ENCODE measurements around the gene ABLIM2. TPM values are rescaled to one million over a fixed set of nuclear protein-coding genes. Genes with fewer than 3 reads are reported as not detected.

Gene ABLIM2
- total RNA-seq, 1 donor from 2014 or later = 3.5 TPM

DNA sequence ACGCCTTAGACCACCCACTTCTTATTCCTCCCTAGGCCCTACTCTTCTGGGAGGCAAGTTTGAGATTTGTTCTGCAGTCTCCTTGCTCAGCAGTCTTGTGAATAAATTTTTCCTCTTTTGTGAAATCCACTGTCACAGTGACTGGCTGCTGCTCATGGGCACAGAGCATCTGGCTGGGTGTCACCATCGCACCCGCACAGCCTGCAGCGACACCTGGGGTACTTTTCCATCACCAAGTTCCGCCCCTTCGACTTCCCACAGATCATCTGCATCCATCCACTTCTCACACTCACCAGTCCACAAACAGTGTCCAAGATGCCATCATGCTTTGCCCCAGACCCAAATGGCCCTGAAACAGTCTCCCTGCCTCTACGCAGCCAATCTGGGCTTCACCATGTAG is 182.6 kb downstream of the ABLIM2 start:
- Mint-ChIP-seq H3K27me3 (ENCODE audit: low read depth) (no peaks in the 10 kb centered on the region), H3K4me1 (peaks cover 49% of the 10 kb centered on the region), H3K4me3 (no peak overlapping the region), H3K9me3 (no peaks in the 10 kb centered on the region), H3K36me3 (no peaks in the 10 kb centered on the region), H3K27ac (no peak overlapping the region)
- TF ChIP-seq, protein P1, sequence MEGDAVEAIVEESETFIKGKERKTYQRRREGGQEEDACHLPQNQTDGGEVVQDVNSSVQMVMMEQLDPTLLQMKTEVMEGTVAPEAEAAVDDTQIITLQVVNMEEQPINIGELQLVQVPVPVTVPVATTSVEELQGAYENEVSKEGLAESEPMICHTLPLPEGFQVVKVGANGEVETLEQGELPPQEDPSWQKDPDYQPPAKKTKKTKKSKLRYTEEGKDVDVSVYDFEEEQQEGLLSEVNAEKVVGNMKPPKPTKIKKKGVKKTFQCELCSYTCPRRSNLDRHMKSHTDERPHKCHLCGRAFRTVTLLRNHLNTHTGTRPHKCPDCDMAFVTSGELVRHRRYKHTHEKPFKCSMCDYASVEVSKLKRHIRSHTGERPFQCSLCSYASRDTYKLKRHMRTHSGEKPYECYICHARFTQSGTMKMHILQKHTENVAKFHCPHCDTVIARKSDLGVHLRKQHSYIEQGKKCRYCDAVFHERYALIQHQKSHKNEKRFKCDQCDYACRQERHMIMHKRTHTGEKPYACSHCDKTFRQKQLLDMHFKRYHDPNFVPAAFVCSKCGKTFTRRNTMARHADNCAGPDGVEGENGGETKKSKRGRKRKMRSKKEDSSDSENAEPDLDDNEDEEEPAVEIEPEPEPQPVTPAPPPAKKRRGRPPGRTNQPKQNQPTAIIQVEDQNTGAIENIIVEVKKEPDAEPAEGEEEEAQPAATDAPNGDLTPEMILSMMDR (IDR thresholded peaks at IDR 0.05; ENCODE audit: unreplicated experiment) = no peak
- no peak for DNase-seq (ENCODE audit: low spot score in 2 of 2, unreplicated experiment in 2 of 2)

- no peak overlapping the region for H3K27ac Mint-ChIP-seq
- H3K4me3 Mint-ChIP-seq = no peak overlapping the region
- H3K4me1 Mint-ChIP-seq = peaks cover 57% of the 10 kb centered on the region
- no peaks in the 10 kb centered on the region for H3K9me3 Mint-ChIP-seq
- TF ChIP-seq, protein P1 (IDR thresholded peaks at IDR 0.05; ENCODE audit: unreplicated experiment) = no peak
- no peaks in the 10 kb centered on the region for H3K36me3 Mint-ChIP-seq
- H3K27me3 Mint-ChIP-seq (ENCODE audit: low read depth) = no peaks in the 10 kb centered on the region
- no peak for DNase-seq (ENCODE audit: low spot score in 2 of 2, unreplicated experiment in 2 of 2)
Measured at GRCh38 chr4:7974425-7974824, 184.2 kb downstream of the ABLIM2 start.

DNA sequence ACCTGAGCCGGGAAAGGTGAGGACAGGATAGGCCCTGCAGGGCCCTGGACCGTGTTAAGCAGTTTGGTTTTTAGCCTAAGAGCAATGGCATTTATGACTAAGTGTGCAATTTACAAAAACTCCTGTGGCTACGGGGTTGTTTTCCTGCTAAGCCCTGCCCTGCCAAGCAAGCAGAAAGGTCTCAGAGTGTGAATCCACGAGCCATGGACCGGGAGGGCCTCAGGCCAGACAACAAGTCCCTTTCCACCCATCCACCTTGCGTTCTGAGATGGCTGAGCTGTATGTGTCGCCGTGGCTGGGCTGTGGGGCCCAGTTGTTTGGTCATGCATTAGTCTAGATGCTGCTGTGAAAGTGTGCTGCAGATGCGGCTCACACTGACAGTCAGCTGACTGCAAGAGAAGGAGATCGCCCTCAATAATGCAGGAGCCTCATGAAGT is 185.1 kb downstream of the ABLIM2 start:
- H3K27ac Mint-ChIP-seq = peak overlapping the region; percentile 67
- TF ChIP-seq, protein P1 (IDR thresholded peaks at IDR 0.05; ENCODE audit: unreplicated experiment) = no peak
- no peaks in the 10 kb centered on the region for H3K36me3 Mint-ChIP-seq
- no peaks in the 10 kb centered on the region for H3K9me3 Mint-ChIP-seq
- no peak for DNase-seq (ENCODE audit: low spot score in 2 of 2, unreplicated experiment in 2 of 2)
- no peaks in the 10 kb centered on the region for H3K27me3 Mint-ChIP-seq (ENCODE audit: low read depth)
- H3K4me1 Mint-ChIP-seq = peaks cover 52% of the 10 kb centered on the region
- no peak overlapping the region for H3K4me3 Mint-ChIP-seq

DNA sequence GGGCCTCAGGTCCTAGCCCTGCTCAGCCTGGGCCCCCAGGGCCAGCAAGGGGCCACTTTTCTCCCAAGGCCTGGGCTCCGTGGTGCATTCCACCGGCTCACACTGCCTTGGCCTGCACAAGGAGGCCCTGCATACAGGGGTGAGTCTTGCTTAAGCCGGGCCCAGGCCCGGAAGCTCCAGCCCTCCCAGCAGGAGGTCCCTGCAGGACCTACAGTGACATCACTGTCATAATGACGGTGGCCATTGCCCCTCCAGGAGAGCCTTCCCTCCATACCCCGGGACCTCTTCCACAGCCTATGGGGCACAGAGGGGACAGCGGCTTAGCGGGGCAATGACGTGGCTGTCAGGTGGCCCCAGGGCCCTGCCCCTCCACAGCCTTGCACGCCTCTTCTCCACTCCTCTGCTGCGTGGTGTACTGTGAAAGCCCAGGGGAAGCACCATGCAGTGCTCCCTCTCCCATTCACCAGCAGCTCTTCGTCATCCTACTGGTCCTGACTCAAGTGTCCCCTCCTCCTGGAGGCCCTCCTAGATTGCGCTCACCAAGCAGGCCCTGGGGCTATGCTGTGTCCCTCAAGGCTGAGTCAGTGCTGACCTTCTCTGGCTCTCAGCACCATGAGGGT is 186.6 kb downstream of the ABLIM2 start:
- H3K4me1 Mint-ChIP-seq = peaks cover 54% of the 10 kb centered on the region
- H3K27me3 Mint-ChIP-seq (ENCODE audit: low read depth) = no peaks in the 10 kb centered on the region
- H3K27ac Mint-ChIP-seq = peak overlapping the region; percentile 96
- no peaks in the 10 kb centered on the region for H3K36me3 Mint-ChIP-seq
- TF ChIP-seq, protein P1 (IDR thresholded peaks at IDR 0.05; ENCODE audit: unreplicated experiment) = no peak
- no peak for DNase-seq (ENCODE audit: low spot score in 2 of 2, unreplicated experiment in 2 of 2)
- H3K9me3 Mint-ChIP-seq = no peaks in the 10 kb centered on the region
- no peak overlapping the region for H3K4me3 Mint-ChIP-seq

- Mint-ChIP-seq H3K4me1 (peaks cover 58% of the 10 kb centered on the region), H3K9me3 (no peaks in the 10 kb centered on the region), H3K27ac (peak overlapping the region; percentile 100), H3K27me3 (ENCODE audit: low read depth) (no peaks in the 10 kb centered on the region), H3K36me3 (no peaks in the 10 kb centered on the region), H3K4me3 (no peak overlapping the region)
- no peak for DNase-seq (ENCODE audit: low spot score in 2 of 2, unreplicated experiment in 2 of 2)
- TF ChIP-seq, protein P1 (IDR thresholded peaks at IDR 0.05; ENCODE audit: unreplicated experiment) = no peak
Measured at GRCh38 chr4:7971159-7971631, 187.4 kb downstream of the ABLIM2 start.

Measured in mesothelial cell of epicardium (in vitro differentiated cells).